ENCODE data around the gene FIGLA. TPM values are rescaled to one million over a fixed set of nuclear protein-coding genes. Genes with fewer than 3 reads are reported as not detected.

FIGLA gene
- total RNA-seq, 1 experiment from 2014 or later: not detected

- H3K9me3 Mint-ChIP-seq: peaks cover 0 to 2% of the 10 kb centered on the region in 2 experiments; a peak in 3 of 5 replicates
- no peaks in the 10 kb centered on the region for H4K20me1 ChIP-seq (ENCODE audit: control insufficient read depth, insufficient read depth, insufficient read length)
- no peak overlapping the region for H3K18ac ChIP-seq (ENCODE audit: insufficient read length, low read depth, low read length)
- H3K9me3 ChIP-seq (ENCODE audit: control insufficient read depth, low read depth, low read length): no peaks in the 10 kb centered on the region
- no peak for DNase-seq
- H3K4me1 Mint-ChIP-seq: peaks cover 13 to 20% of the 10 kb centered on the region in 2 experiments
- no peaks in the 10 kb centered on the region for H3K79me1 ChIP-seq (ENCODE audit: insufficient read depth, low read depth, low read length, poor library complexity, severe bottlenecking)
- no peak overlapping the region for H2BK12ac ChIP-seq (ENCODE audit: insufficient read length, low read depth, low read length)
- no peak overlapping the region for H2BK5ac ChIP-seq (ENCODE audit: insufficient read length, low read length)
- no peaks in the 10 kb centered on the region for H3K4me1 ChIP-seq (ENCODE audit: insufficient read depth, low read length)
- H2BK120ac ChIP-seq (ENCODE audit: low read depth, low read length, poor library complexity, severe bottlenecking): no peak overlapping the region
- TF ChIP-seq CTCF (conservative IDR thresholded peaks at IDR 0.05): no peak
- H3K79me2 ChIP-seq (ENCODE audit: insufficient read depth, low read length): no peaks in the 10 kb centered on the region
- H3K27me3 ChIP-seq (ENCODE audit: insufficient read depth, low read length): peaks cover 35% of the 10 kb centered on the region
- no peak overlapping the region for H3T11ph ChIP-seq (ENCODE audit: low read length)
- H2AFZ ChIP-seq (ENCODE audit: low read length): no peak overlapping the region
- H2BK20ac ChIP-seq (ENCODE audit: low read depth, low read length, poor library complexity, severe bottlenecking): no peak overlapping the region
- no peak overlapping the region for H3K56ac ChIP-seq (ENCODE audit: insufficient read length, low read depth, low read length)
- no peaks in the 10 kb centered on the region for H3K23me2 ChIP-seq (ENCODE audit: insufficient read length, low read depth, low read length, poor library complexity, severe bottlenecking)
- H3K4me3 Mint-ChIP-seq: no peak overlapping the region
- peaks cover 94% of the 10 kb centered on the region for H3K27me3 Mint-ChIP-seq (ENCODE audit: low read depth)
- H3K23ac ChIP-seq (ENCODE audit: insufficient read length, low read depth, low read length): no peak overlapping the region
- H3K4me2 ChIP-seq (ENCODE audit: insufficient read depth, insufficient read length, low read length): no peak overlapping the region
- no peak overlapping the region for H4K5ac ChIP-seq (ENCODE audit: insufficient read length, low read depth, low read length)
- H3K27ac Mint-ChIP-seq: no peak overlapping the region
- no peak overlapping the region for H4K8ac ChIP-seq (replicated peaks; ENCODE audit: insufficient read length, low read depth, low read length)
- H2BK15ac ChIP-seq (ENCODE audit: low read depth, low read length): no peak overlapping the region
- no peak overlapping the region for H4K91ac ChIP-seq (ENCODE audit: insufficient read length, low read depth, low read length)
- 0 out of 7 replicates have a peak, but pooled peaks cover 0 to 2% (median 0%) of the 10 kb centered on the region in 3 experiments for H3K36me3 Mint-ChIP-seq (ENCODE audit: insufficient read depth in 1 of 3, low read depth in 3 of 3)
- H3K9ac ChIP-seq (ENCODE audit: extremely low read depth, insufficient read length, low read length): no peak overlapping the region
- H3K27ac ChIP-seq (ENCODE audit: insufficient read length, low read depth, low read length): no peak overlapping the region
- H3K14ac ChIP-seq (ENCODE audit: insufficient read depth, low read length): no peak overlapping the region
- no CpG with 5 or more reads among the region's 2 CpGs for WGBS (ENCODE audit: extremely low coverage, insufficient read length, low lambda C conversion rate)
- no peak overlapping the region for H3K4ac ChIP-seq (ENCODE audit: low read depth, low read length)
- no peak overlapping the region for H2AK5ac ChIP-seq (ENCODE audit: insufficient read length, low read length)
Observed at GRCh38 chr2:70793450-70793849, 3.0 kb upstream of the FIGLA start.

Measured in H9 (cell line).